Osteoblast (primary cell): ENCODE measurements around the gene GPR34. TPM values are rescaled to one million over a fixed set of nuclear protein-coding genes. Genes with fewer than 3 reads are reported as not detected.

Source experiments
- DNase-seq: peaks from one replicate; pipeline ENCODE4 v3.0.0; 2011; ENCODE audit warnings: low spot score, mixed read lengths; ENCODE audit not compliant: insufficient read length; ENCODE audit errors: missing footprints
- H2AFZ ChIP-seq: 2 replicates; pipeline ENCODE4 v1.6.0; 2011; ENCODE audit warnings: mild to moderate bottlenecking, low read length
- H3K27ac ChIP-seq: 2 replicates; pipeline ENCODE4 v1.5.1; 2011; ENCODE audit warnings: mild to moderate bottlenecking, low read depth, low read length, moderate library complexity
- H3K27me3 ChIP-seq: 2 replicates; pipeline ENCODE4 v1.6.0; 2012; ENCODE audit warnings: mild to moderate bottlenecking, control low read depth, inconsistent platforms, low read length, moderate library complexity; ENCODE audit not compliant: insufficient read depth
- H3K36me3 ChIP-seq: 2 replicates; pipeline ENCODE4 v1.5.1; 2011; ENCODE audit warnings: mild to moderate bottlenecking, low read length, control low read depth, moderate library complexity; ENCODE audit not compliant: insufficient read depth
- H3K4me1 ChIP-seq: 2 replicates; pipeline ENCODE4 v1.5.1; 2011; ENCODE audit warnings: mild to moderate bottlenecking, low read length, control low read depth, moderate library complexity; ENCODE audit not compliant: insufficient read depth
- H3K4me2 ChIP-seq: 2 replicates; pipeline ENCODE4 v1.6.0; 2011; ENCODE audit warnings: mild to moderate bottlenecking, low read length; ENCODE audit not compliant: insufficient read depth
- H3K4me3 ChIP-seq: fragments of 200-600 bp; sonication (generic); 3 replicates; pipeline ENCODE4 v1.5.1; 2012; ENCODE audit warnings: mild to moderate bottlenecking, low read length, inconsistent platforms; ENCODE audit not compliant: insufficient read depth
- H3K79me2 ChIP-seq: 2 replicates; pipeline ENCODE4 v1.6.0; 2012; ENCODE audit warnings: mild to moderate bottlenecking, low read length, control low read depth, inconsistent platforms; ENCODE audit not compliant: insufficient read depth
- H3K9me3 ChIP-seq: 2 replicates; pipeline ENCODE4 v1.5.1; 2011; ENCODE audit warnings: low read depth, low read length, control low read depth
- H4K20me1 ChIP-seq: 2 replicates; pipeline ENCODE4 v1.6.0; 2012; ENCODE audit warnings: mild to moderate bottlenecking, low read length, control low read depth; ENCODE audit not compliant: insufficient read depth
- total RNA-seq: library from RNA; depleted of rRNA; stranded (reverse); fragments of >200 nt; gene quantifications from 2 replicates; pipeline ENCODE4 v1.2.3, GENCODE V29; 2012
- TF ChIP-seq, protein P1 (sequence below): IDR thresholded peaks from 2 replicates; pipeline ENCODE4 v1.5.1; 2011; ENCODE audit warnings: mild to moderate bottlenecking, low read depth, low read length, moderate library complexity; ENCODE audit errors: extremely low read depth

GPR34 gene
- total RNA-seq, 1 donor, result 0.72 TPM

DNA sequence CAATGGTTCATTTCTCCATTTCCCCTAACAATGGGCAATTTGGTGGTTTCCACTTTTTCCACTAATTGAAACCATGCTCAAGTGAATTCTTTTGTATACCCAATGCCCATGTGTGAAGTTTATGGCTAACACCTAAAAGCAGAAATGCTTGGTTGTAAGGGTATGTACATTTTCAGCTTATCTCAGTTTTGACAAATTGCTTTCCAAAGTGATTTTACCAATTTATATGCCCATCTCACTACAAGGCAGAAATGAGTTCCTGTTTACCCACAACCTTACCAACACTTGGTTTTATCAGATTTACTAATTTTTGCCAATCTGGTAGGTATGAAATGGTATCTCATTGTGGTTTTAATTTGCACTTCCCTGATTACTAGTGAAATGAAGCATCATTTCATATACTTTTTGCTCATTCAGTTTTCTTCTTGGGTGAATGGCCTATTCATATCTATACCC lies 14.8 kb downstream of the GPR34 start:
- no peak for DNase-seq
- Histone ChIP-seq H2AFZ (no peak overlapping the region), H3K9me3 (no peaks in the 10 kb centered on the region), H3K4me2 (no peak overlapping the region), H3K27ac (no peak overlapping the region), H3K4me3 (no peak overlapping the region), H3K27me3 (peaks cover 5% of the 10 kb centered on the region), H4K20me1 (no peaks in the 10 kb centered on the region), H3K36me3 (no peaks in the 10 kb centered on the region), H3K79me2 (no peaks in the 10 kb centered on the region), H3K4me1 (no peaks in the 10 kb centered on the region)
- TF ChIP-seq, protein P1, sequence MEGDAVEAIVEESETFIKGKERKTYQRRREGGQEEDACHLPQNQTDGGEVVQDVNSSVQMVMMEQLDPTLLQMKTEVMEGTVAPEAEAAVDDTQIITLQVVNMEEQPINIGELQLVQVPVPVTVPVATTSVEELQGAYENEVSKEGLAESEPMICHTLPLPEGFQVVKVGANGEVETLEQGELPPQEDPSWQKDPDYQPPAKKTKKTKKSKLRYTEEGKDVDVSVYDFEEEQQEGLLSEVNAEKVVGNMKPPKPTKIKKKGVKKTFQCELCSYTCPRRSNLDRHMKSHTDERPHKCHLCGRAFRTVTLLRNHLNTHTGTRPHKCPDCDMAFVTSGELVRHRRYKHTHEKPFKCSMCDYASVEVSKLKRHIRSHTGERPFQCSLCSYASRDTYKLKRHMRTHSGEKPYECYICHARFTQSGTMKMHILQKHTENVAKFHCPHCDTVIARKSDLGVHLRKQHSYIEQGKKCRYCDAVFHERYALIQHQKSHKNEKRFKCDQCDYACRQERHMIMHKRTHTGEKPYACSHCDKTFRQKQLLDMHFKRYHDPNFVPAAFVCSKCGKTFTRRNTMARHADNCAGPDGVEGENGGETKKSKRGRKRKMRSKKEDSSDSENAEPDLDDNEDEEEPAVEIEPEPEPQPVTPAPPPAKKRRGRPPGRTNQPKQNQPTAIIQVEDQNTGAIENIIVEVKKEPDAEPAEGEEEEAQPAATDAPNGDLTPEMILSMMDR, result no peak

DNA sequence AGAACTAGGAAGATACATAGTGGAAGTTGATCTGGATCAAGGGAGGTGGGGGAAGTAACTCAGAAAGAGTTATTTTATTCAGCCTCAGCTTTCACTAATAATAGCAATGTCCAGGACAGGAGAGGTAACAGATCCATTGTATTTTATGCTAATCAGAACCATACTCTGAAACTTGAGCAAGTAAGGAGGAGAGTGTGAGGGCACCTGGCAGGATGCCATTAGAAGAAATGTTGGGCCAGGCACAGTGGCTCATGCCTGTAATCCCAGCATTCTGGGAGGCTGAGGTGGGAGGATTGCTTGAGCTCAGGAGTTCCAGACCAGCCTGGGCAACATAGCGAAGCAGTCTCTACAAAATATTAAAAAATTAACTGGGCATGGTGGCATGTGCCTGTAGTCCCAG lies 16.3 kb downstream of the GPR34 start:
- Histone ChIP-seq H3K79me2 (no peaks in the 10 kb centered on the region), H3K36me3 (no peaks in the 10 kb centered on the region), H3K27me3 (peaks cover 5% of the 10 kb centered on the region), H3K9me3 (no peaks in the 10 kb centered on the region), H4K20me1 (no peaks in the 10 kb centered on the region), H3K4me1 (no peaks in the 10 kb centered on the region), H3K27ac (no peak overlapping the region), H3K4me3 (no peak overlapping the region), H2AFZ (no peak overlapping the region), H3K4me2 (no peak overlapping the region)
- DNase-seq, result no peak
- TF ChIP-seq, protein P1, result no peak

DNA sequence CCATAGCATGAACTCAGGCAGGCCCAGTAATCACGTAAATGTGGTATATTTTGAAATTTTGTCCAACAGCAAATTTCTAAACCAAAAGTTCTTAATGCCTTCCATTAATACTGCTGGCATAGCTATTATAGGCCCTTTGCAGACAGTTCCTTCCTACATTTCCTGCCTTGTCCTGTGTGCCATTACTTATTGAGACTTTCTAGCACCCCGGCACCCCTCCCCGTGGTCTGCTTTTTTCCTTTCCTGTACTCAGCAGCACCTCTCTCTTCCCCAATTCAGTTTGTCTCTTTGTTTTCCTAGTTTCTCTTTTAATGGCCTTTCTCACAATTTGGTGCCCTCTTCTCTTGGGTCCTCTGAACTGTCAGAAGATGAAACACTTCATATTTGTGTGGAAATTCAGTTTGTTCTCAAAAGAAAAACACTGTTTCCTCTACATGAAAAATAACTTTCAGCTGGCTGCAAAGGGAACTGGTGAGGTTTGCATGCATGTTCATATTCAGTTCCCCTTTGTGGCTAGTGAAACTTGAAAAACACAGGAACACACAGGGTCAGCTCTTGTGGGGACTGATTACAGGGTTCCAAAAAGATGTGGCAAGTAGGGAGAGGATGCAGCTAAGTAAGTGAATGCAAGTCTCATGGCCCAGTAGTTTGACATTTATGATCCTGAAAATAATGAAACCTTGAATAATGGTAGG lies 17.1 kb downstream of the GPR34 start:
- no peak for DNase-seq
- Histone ChIP-seq H3K4me3 (no peak overlapping the region), H3K27ac (no peak overlapping the region), H3K36me3 (no peaks in the 10 kb centered on the region), H2AFZ (no peak overlapping the region), H4K20me1 (no peaks in the 10 kb centered on the region), H3K9me3 (no peaks in the 10 kb centered on the region), H3K4me2 (no peak overlapping the region), H3K4me1 (no peaks in the 10 kb centered on the region), H3K27me3 (peaks cover 5% of the 10 kb centered on the region), H3K79me2 (no peaks in the 10 kb centered on the region)
- TF ChIP-seq, protein P1, result no peak

DNA sequence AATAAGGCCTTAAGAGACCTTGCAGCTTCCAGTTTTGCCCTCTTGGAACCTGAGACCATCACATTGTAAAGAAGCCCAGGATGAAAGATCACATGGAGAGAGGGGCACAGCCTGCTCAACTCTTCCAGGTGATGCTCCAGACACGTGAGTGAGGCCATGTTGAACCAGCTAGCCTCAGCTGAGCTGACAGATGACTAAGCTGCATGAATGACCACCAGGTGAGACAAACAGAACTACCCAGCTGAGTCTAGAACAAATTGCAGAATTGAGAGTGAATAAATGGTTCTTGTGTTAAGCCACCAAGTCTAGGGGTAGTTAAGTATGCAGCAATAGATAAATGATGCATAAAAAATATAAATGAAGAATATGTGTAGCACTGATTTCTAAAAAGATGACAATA lies 18.4 kb downstream of the GPR34 start:
- no peak overlapping the region for H2AFZ ChIP-seq
- no peaks in the 10 kb centered on the region for H4K20me1 ChIP-seq
- no peak overlapping the region for H3K27ac ChIP-seq
- no peaks in the 10 kb centered on the region for H3K79me2 ChIP-seq
- no peaks in the 10 kb centered on the region for H3K9me3 ChIP-seq
- no peak for DNase-seq
- no peak overlapping the region for H3K4me2 ChIP-seq
- no peaks in the 10 kb centered on the region for H3K4me1 ChIP-seq
- TF ChIP-seq, protein P1, result no peak
- H3K27me3 ChIP-seq, result peaks cover 5% of the 10 kb centered on the region
- no peaks in the 10 kb centered on the region for H3K36me3 ChIP-seq
- H3K4me3 ChIP-seq, result no peak overlapping the region
